ENCODE results near the gene ZNF362. TPM values are rescaled to one million over a fixed set of nuclear protein-coding genes. Genes with fewer than 3 reads are reported as not detected.

ZNF362 gene
- total and polyA plus RNA-seq, 10 of the 15 experiments (the other 5 are each of a cell fraction or from before 2014, with no cell fraction given), result 0.74 to 22.8 (median 7.4) TPM

- TF ChIP-seq IRF3 (IDR thresholded peaks at IDR 0.05), result no peak
- no peak for TF ChIP-seq ATF7 (IDR thresholded peaks at IDR 0.05; ENCODE audit: low read depth)
- no peak for TF ChIP-seq RB1 (IDR thresholded peaks at IDR 0.05; ENCODE audit: borderline replicate concordance)
These were observed 12.0 kb upstream of the ZNF362 start (continued) for GRCh38 chr1:33244143-33244808.

GRCh38 chr1:33244809-33245186 lies 11.5 kb upstream of the ZNF362 start:
- TF ChIP-seq HDGF (IDR thresholded peaks at IDR 0.05), result no peak
- no peak for TF ChIP-seq BRCA1 (IDR thresholded peaks at IDR 0.05; ENCODE audit: low read depth, low read length)
- no peak for TF ChIP-seq BHLHE40 (IDR thresholded peaks at IDR 0.05; ENCODE audit: borderline replicate concordance in 1 of 2, low read depth in 2 of 2, low read length in 1 of 2)
- TF ChIP-seq CBX5 (IDR thresholded peaks at IDR 0.05; ENCODE audit: low read depth), result no peak
- TF ChIP-seq HDAC6 (IDR thresholded peaks at IDR 0.05; ENCODE audit: unreplicated experiment), result no peak
- no peak for TF ChIP-seq KAT2A (conservative IDR thresholded peaks at IDR 0.05; ENCODE audit: control insufficient read depth, low read depth, low read length)
- no peak overlapping the region for H3K4me2 ChIP-seq (ENCODE audit: control insufficient read depth, insufficient read depth)
- no peaks in the 10 kb centered on the region for H3K9me3 ChIP-seq (replicated peaks; ENCODE audit: control insufficient read depth, insufficient read depth, low read length)
- FAIRE-seq (no peak), DNase-seq (ENCODE audit: low read depth, low spot score) (no peak), ATAC-seq (no peak)
- CTCF ChIA-PET, result interaction anchor here (1.1 kb wide), 1 partner anchor 10 kb away, joined by 3 read pairs; no protein-coding TSS in a partner anchor
- no peaks in the 10 kb centered on the region for H3K4me1 ChIP-seq (ENCODE audit: control insufficient read depth, insufficient read depth, low read length)
- no TSS peak for BruUV-seq (replicated peaks)
- no peaks in the 10 kb centered on the region for H4K20me1 ChIP-seq (ENCODE audit: control insufficient read depth, insufficient read depth)
- RAD21 ChIA-PET (ENCODE audit: unreplicated experiment), result no interaction called here
- no peaks in the 10 kb centered on the region for H3K79me2 ChIP-seq (ENCODE audit: control insufficient read depth, insufficient read depth, low read length)
- WGBS (ENCODE audit: insufficient coverage, insufficient replicate concordance, low lambda C conversion rate, missing lambda C conversion rate), result 57% methylated on average over 2 of the region's 2 CpGs
- POLR2A ChIA-PET, result no interaction called here
- no peak overlapping the region for H3K27ac ChIP-seq (ENCODE audit: control insufficient read depth, insufficient read depth)
- SMC1A ChIA-PET (ENCODE audit: uncharacterized antibody, unreplicated experiment), result no interaction called here
- H3K9ac ChIP-seq (ENCODE audit: control insufficient read depth, insufficient read depth, low read length), result no peak overlapping the region
- in situ Hi-C loops (cut with MboI), result no loop called here
- peaks cover 0 to 4% of the 10 kb centered on the region in 2 experiments; a peak in 1 of 4 replicates for H3K27me3 ChIP-seq (replicated peaks in 1 of 2; ENCODE audit: control insufficient read depth in 2 of 2, insufficient read depth in 2 of 2, low read length in 1 of 2)
- H2AFZ ChIP-seq (ENCODE audit: control insufficient read depth, low read depth, low read length), result no peak overlapping the region
- no peak overlapping the region for H3K4me3 ChIP-seq
- intact Hi-C loops (cut with micrococcal nuclease; ENCODE audit: unreplicated experiment), result no loop called here
- H3K36me3 ChIP-seq (ENCODE audit: control insufficient read depth in 2 of 2, insufficient read depth in 2 of 2, low read length in 1 of 2), result no peaks in the 10 kb centered on the region

All from GM12878 (cell line).